Subcutaneous adipose tissue (tissue), 4 donors: Measurements from ENCODE around the gene KDELR3. TPM values are rescaled to one million over a fixed set of nuclear protein-coding genes. Genes with fewer than 3 reads are reported as not detected.

Experiments
- CTCF ChIP-seq: fragments of 450-650 bp; IDR thresholded peaks from one replicate; pipeline ENCODE4 v1.5.1; 2016; ENCODE audit warnings: low read depth, mild to moderate bottlenecking, control low read depth, antibody characterized with exemption, moderate library complexity
- total RNA-seq, 4 donors: library from RNA; depleted of rRNA; stranded (reverse); fragments of >200 nt; gene quantifications; one replicate each; pipeline ENCODE4 v1.1.0, GENCODE V29; 2016

The KDELR3 gene
- total RNA-seq, 4 donors from 2014 or later, result 12.8 to 32.0 (median 20.1) TPM

GRCh38 chr22:38440747-38441350 is 27.0 kb upstream of the KDELR3 start:
- no peak for TF ChIP-seq CTCF

DNA sequence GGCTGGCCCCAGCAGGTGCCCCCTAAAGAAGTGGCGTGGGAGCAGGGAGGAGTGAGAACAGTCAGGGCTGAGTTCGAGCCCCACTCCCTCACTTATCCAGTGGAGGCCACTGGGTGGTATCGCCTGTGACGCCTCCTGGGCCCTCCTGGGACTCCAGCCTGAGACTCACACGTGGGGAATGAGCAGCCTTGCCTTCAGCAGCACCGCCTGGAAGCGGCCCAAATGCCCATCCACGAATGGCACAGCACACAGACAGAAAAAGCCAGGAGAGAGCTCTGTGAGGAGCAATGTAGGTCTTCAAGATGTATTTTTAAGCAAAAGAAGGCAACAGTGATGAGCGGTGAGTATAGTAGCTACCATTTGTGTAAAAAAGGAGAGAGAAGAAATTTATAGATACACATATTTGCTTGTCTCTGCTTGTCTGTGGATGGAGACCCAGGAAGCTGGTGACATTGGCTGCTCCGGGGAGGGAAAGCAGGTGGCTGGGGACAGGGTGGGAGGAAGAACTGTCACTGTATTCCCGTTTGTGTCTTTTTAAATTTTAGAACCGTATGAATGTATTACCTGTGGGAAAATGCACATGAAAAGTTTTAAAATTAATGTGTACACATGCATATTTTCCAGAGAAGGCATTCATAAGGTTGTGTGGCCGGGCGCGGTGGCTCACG is 26.1 kb upstream of the KDELR3 start:
- no peak for TF ChIP-seq CTCF

- no peak for TF ChIP-seq CTCF
Measured at GRCh38 chr22:38442967-38443627, 24.8 kb upstream of the KDELR3 start.

DNA sequence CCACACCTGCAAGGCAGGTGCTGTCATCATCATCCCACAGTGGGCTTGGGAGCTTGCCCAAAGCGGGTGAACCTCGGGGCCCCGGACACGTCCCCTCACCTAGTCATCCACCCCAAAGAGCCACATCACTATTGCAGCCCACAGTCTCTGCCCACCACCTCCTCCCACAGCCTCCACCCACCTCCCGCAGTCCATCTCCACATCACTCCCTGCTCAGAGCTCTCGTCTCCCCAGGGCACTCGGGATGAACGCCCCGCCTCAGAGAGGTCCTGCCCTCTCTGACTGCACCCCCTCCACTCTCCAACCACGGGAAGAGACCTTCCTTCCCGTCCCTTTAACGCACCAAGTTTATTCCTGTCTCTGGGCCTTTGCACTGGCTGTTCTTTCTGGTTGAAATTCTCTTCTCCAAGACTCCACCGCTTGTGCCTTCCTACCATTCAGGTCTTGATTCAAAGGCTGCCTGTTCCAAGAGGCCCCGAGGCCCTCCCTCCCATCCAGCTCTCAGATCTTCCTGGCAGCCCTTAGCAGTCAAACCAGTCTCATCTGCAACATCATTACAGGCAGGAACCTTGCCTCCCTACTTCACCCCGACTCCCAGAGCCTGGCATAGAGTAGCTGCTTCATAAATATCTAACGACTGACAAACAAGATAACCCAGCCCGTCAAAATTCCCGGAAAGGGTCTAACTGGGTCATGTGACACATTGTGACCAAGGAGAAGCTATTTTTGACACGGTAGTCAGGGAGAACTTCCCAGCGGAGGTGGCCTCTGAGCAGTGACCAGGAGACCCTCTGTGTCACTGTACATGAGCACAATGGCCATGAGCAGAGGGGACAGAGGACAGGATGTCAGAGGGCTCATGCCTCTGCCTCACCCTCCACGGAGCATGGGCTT is 24.0 kb upstream of the KDELR3 start:
- TF ChIP-seq CTCF, result no peak

DNA sequence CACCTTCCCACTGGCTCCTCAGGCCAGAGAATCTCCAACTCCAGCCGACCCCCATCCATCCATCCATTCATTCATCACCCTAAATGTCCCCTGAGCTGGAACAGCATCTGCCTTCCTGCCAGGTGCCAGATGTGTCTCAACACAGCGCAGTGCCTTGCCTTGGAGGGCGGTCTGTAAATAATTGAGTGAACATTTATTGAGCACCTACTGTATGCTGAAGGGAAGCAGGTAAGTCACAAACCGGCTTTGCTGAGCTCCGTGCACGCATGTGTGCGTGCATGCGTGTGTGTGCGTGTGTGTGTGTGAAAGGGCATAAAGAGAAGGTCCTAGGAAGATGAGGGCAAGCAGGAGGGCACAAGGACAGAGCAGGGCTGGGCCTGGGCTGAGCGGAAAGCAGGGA is 23.1 kb upstream of the KDELR3 start:
- no peak for TF ChIP-seq CTCF

- no peak for TF ChIP-seq CTCF
Measured at GRCh38 chr22:38446018-38446601, 21.8 kb upstream of the KDELR3 start.
